CD4-positive, alpha-beta T cell treated with Interleukin-21 for 1 hour (primary cell): ENCODE results near the gene NCOR1.

Experiments used
- DNase-seq: peaks from one replicate; pipeline ENCODE4 v3.0.0-alpha.2; 2020

The NCOR1 gene

GRCh38 chr17:16023881-16024280, 191.5 kb downstream of the NCOR1 start:
- no peak for DNase-seq

GRCh38 chr17:16019347-16019746, 196.0 kb downstream of the NCOR1 start:
- no peak for DNase-seq

GRCh38 chr17:16013943-16014407, 201.4 kb downstream of the NCOR1 start:
- DNase-seq, result no peak

- DNase-seq, result no peak
These were observed 207.9 kb downstream of the NCOR1 start for GRCh38 chr17:16007439-16007838.

GRCh38 chr17:16005636-16006035, 209.7 kb downstream of the NCOR1 start:
- DNase-seq, result no peak

- no peak for DNase-seq
These were observed 211.5 kb downstream of the NCOR1 start for GRCh38 chr17:16003841-16004240.

- DNase-seq, result no peak
These were observed 212.6 kb downstream of the NCOR1 start for GRCh38 chr17:16002708-16003260.

GRCh38 chr17:16001226-16001897, 214.0 kb downstream of the NCOR1 start:
- DNase-seq, result no peak

- DNase-seq, result no peak
These were observed 215.1 kb downstream of the NCOR1 start for GRCh38 chr17:15999974-16000827.

- peak; percentile 92 for DNase-seq
These were observed 216.0 kb downstream of the NCOR1 start, which contains the start of the genes TTC19 and ZSWIM7 for GRCh38 chr17:15999141-15999973. Gene TTC19 (plus strand): TSS chr17:15999824. CDS start chr17:15999849, 25 bp downstream. Gene ZSWIM7 (minus strand): TSS chr17:15999704. CDS start chr17:15999594, 110 bp downstream.

- DNase-seq, result no peak
These were observed 217.2 kb downstream of the NCOR1 start for GRCh38 chr17:15998031-15998562.

- no peak for DNase-seq
These were observed 219.0 kb downstream of the NCOR1 start for GRCh38 chr17:15996322-15996721.

GRCh38 chr17:15981646-15982580, 233.4 kb downstream of the NCOR1 start:
- no peak for DNase-seq

- no peak for DNase-seq
These were observed 234.1 kb downstream of the NCOR1 start for GRCh38 chr17:15981208-15981607.
